H1 (cell line): ENCODE results near the gene TXNDC5. TPM values are rescaled to one million over a fixed set of nuclear protein-coding genes. Genes with fewer than 3 reads are reported as not detected.
"Not testable (repeated sequence)": the region's sequence is repeated elsewhere in the genome, so short reads cannot be mapped to it uniquely, and the experiment has no call there.

Experiments
- CTCF ChIA-PET: fragments of 300-600 bp; sonication (Branson Sonifier 250); formaldehyde crosslinking; loops from one replicate; lab custom pipeline; 2021; ENCODE audit not compliant: partially characterized antibody; lab: Charles Lee
- POLR2A ChIA-PET: fragments of 300-600 bp; sonication (Branson Sonifier 250); formaldehyde crosslinking; loops from one replicate; lab custom pipeline; 2021; ENCODE audit warnings: inconsistent platforms; ENCODE audit not compliant: partially characterized antibody; lab: Charles Lee
- DNase-seq, 2 experiments: peaks; one replicate each; pipeline versions ENCODE4 v3.0.0 to v3.0.0-alpha.2; 2010 to 2022; ENCODE audit warnings: low spot score in 2 of 2, low read depth in 1 of 2, mixed read lengths in 1 of 2
- FAIRE-seq: peaks from 2 replicates; lab custom pipeline; 2011; peaks lifted over from hg19 to GRCh38; lab: Jason Lieb, UNC
- H2AFZ ChIP-seq: 2 replicates; pipeline ENCODE4 v1.8.1; 2012; ENCODE audit warnings: low read length, inconsistent platforms
- H2AK5ac ChIP-seq: 2 replicates; pipeline ENCODE4 v1.6.1; 2013; ENCODE audit warnings: low read depth, low read length
- H2BK120ac ChIP-seq: replicated peaks from 2 replicates; pipeline ENCODE3; 2013; ENCODE audit warnings: low read depth, low read length, inconsistent platforms
- H2BK12ac ChIP-seq: 2 replicates; pipeline ENCODE4 v1.6.1; 2013; ENCODE audit warnings: low read depth, low read length
- H2BK15ac ChIP-seq: 2 replicates; pipeline ENCODE4 v1.6.1; 2013; ENCODE audit warnings: low read length
- H2BK20ac ChIP-seq: 2 replicates; pipeline ENCODE4 v1.6.1; 2013; ENCODE audit warnings: low read length
- H2BK5ac ChIP-seq: 2 replicates; pipeline ENCODE4 v1.6.1; 2013; ENCODE audit warnings: low read depth, low read length
- H3K14ac ChIP-seq: 2 replicates; pipeline ENCODE4 v1.6.1; 2013; ENCODE audit warnings: inconsistent platforms; ENCODE audit not compliant: insufficient read length
- H3K18ac ChIP-seq: 2 replicates; pipeline ENCODE4 v1.6.1; 2013; ENCODE audit warnings: low read length; ENCODE audit errors: extremely low read depth
- H3K23ac ChIP-seq: 2 replicates; pipeline ENCODE4 v1.6.1; 2013; ENCODE audit warnings: inconsistent platforms; ENCODE audit not compliant: insufficient read length
- H3K23me2 ChIP-seq: 2 replicates; pipeline ENCODE4 v1.6.1; 2013; ENCODE audit warnings: low read depth, low read length
- H3K27ac ChIP-seq: 2 replicates; pipeline ENCODE4 v1.6.1; 2011; ENCODE audit warnings: low read depth, low read length, inconsistent platforms
- H3K27me3 ChIP-seq, 4 experiments: replicated peaks in 1 of 4; 1 replicate in 1 of 4; 2 replicates in 3 of 4; pipeline versions ENCODE4 v1.6.1 to v1.8.1; 2011 to 2013; ENCODE audit warnings: low read length in 3 of 4, mild to moderate bottlenecking in 3 of 4, inconsistent platforms in 2 of 4, mixed read lengths in 2 of 4, moderate library complexity in 1 of 4; ENCODE audit not compliant: control insufficient read depth in 3 of 4, insufficient read depth in 3 of 4; ENCODE audit errors: extremely low read depth in 1 of 4
- H3K36me3 ChIP-seq, 4 experiments: 2 replicates each; pipeline versions ENCODE4 v1.6.1 to v1.8.1; 2011 to 2013; ENCODE audit warnings: mild to moderate bottlenecking in 4 of 4, low read length in 3 of 4, moderate library complexity in 2 of 4, control low read depth in 1 of 4, inconsistent platforms in 1 of 4; ENCODE audit not compliant: insufficient read depth in 4 of 4, control insufficient read depth in 2 of 4
- H3K4ac ChIP-seq: replicated peaks from 2 replicates; pipeline ENCODE3; 2013; ENCODE audit warnings: low read length, low read depth, mixed read lengths, inconsistent platforms; ENCODE audit not compliant: insufficient read length
- H3K4me1 ChIP-seq, 4 experiments: replicated peaks in 1 of 4; 1 replicate in 1 of 4; 2 replicates in 3 of 4; pipeline versions ENCODE4 v1.6.1 to v1.8.1; 2011 to 2013; ENCODE audit warnings: low read length in 3 of 4, inconsistent platforms in 2 of 4, mixed read lengths in 1 of 4; ENCODE audit not compliant: insufficient read depth in 4 of 4, control insufficient read depth in 3 of 4
- H3K4me2 ChIP-seq, 2 experiments: 2 replicates each; pipeline versions ENCODE4 v1.6.1 to v1.8.1; 2011 to 2013; ENCODE audit warnings: low read depth in 2 of 2, low read length in 2 of 2, control low read depth in 1 of 2, inconsistent platforms in 1 of 2, mild to moderate bottlenecking in 1 of 2; ENCODE audit not compliant: insufficient read depth in 1 of 2
- H3K4me3 ChIP-seq, 4 experiments: fragments of 200-600, 300-600 bp in 1 of 4; sonication (generic), shearing (Covaris generic), sonication (Bioruptor Twin) in 1 of 4; 2 replicates each; pipeline versions ENCODE4 v1.5.1 to v1.8.1; 2011 to 2016; ENCODE audit warnings: low read length in 4 of 4, low read depth in 3 of 4, control low read depth in 2 of 4, inconsistent platforms in 2 of 4, mild to moderate bottlenecking in 2 of 4, mixed read lengths in 1 of 4, moderate library complexity in 1 of 4; ENCODE audit not compliant: insufficient read depth in 2 of 4; ENCODE audit errors: extremely low read depth in 1 of 4
- H3K56ac ChIP-seq: replicated peaks from 2 replicates; pipeline ENCODE3; 2013; ENCODE audit warnings: low read depth, mild to moderate bottlenecking, mixed read lengths, low read length, inconsistent platforms; ENCODE audit not compliant: insufficient read length
- H3K79me1 ChIP-seq: 2 replicates; pipeline ENCODE4 v1.6.1; 2013; ENCODE audit warnings: low read depth, low read length, control low read depth
- H3K79me2 ChIP-seq, 2 experiments: 2 replicates each; pipeline versions ENCODE4 v1.6.1 to v1.8.1; 2012 to 2013; ENCODE audit warnings: low read length in 2 of 2, mild to moderate bottlenecking in 2 of 2, inconsistent platforms in 1 of 2; ENCODE audit not compliant: insufficient read depth in 2 of 2, control insufficient read depth in 1 of 2
- H3K9ac ChIP-seq, 4 experiments: replicated peaks in 1 of 4; 1 replicate in 1 of 4; 2 replicates in 3 of 4; pipeline versions ENCODE4 v1.6.1 to v1.8.1; 2011 to 2013; ENCODE audit warnings: low read depth in 3 of 4, low read length in 3 of 4, control low read depth in 2 of 4, mild to moderate bottlenecking in 2 of 4, moderate library complexity in 2 of 4, inconsistent platforms in 1 of 4; ENCODE audit errors: extremely low read depth in 1 of 4
- H3K9me3 ChIP-seq, 2 experiments: 2 replicates each; pipeline versions ENCODE4 v1.6.1 to v1.8.1; 2012 to 2013; ENCODE audit warnings: mild to moderate bottlenecking in 2 of 2, moderate library complexity in 2 of 2, control low read depth in 1 of 2, inconsistent platforms in 1 of 2, low read depth in 1 of 2, low read length in 1 of 2, mixed read lengths in 1 of 2; ENCODE audit not compliant: insufficient read depth in 2 of 2
- H4K20me1 ChIP-seq, 2 experiments: replicated peaks in 1 of 2; 2 replicates each; pipeline versions ENCODE3 to v1.8.1; 2011 to 2013; ENCODE audit warnings: inconsistent platforms in 2 of 2, low read length in 2 of 2, mild to moderate bottlenecking in 1 of 2; ENCODE audit not compliant: insufficient read depth in 2 of 2, control insufficient read depth in 1 of 2
- H4K5ac ChIP-seq: 2 replicates; pipeline ENCODE4 v1.6.1; 2013; ENCODE audit warnings: low read length, low read depth, mixed read lengths, inconsistent platforms; ENCODE audit not compliant: insufficient read length
- H4K8ac ChIP-seq: 2 replicates; pipeline ENCODE4 v1.8.0; 2013; ENCODE audit warnings: mild to moderate bottlenecking, moderate library complexity, low read length, inconsistent platforms; ENCODE audit not compliant: insufficient read depth; ENCODE audit errors: extremely low read depth
- H4K91ac ChIP-seq: replicated peaks from 2 replicates; pipeline ENCODE3; 2013; ENCODE audit warnings: low read length, mixed read lengths, inconsistent platforms; ENCODE audit not compliant: insufficient read length
- WGBS, 2 experiments: shearing (Covaris generic) in 1 of 2; methylation state at CpG; one replicate each; pipeline versions ENCODE4 v1.1.6 to v1.1.7; 2013 to 2015; ENCODE audit warnings: low lambda C conversion rate in 2 of 2, mixed read lengths in 2 of 2, inconsistent platforms in 1 of 2, low coverage in 1 of 2, missing lambda C conversion rate in 1 of 2; ENCODE audit not compliant: insufficient replicate concordance in 2 of 2, insufficient coverage in 1 of 2, insufficient read length in 1 of 2; ENCODE audit errors: extremely low coverage in 1 of 2, missing lambda C conversion rate in 1 of 2; 5-methylcytosine and 5-hydroxymethylcytosine counted together
- polyA plus RNA-seq, 7 experiments: library from polyadenylated mRNA; depleted of rRNA in 3 of 7; stranded (reverse) in 5 of 7; unstranded in 2 of 7; fragments of >200 nt in 5 of 7; fragments of 200-250 nt in 2 of 7; gene quantifications; 1 replicate in 5 of 7; 2 replicates in 1 of 7; 4 replicates in 1 of 7; pipeline versions ENCODE4 v1.2.1 to v1.2.3, GENCODE V29; 2011 to 2013; ENCODE audit warnings: missing spikeins in 2 of 7, mixed read lengths in 2 of 7
- total RNA-seq: library from RNA; stranded (reverse); fragmentation: NEBNext Ultra II Directional; extraction: Animal tissue kit (Norgen Biotek cat#: 25700); gene quantifications from 2 replicates; pipeline ENCODE4 v1.2.1, GENCODE V29; 2021

Gene TXNDC5
- total and polyA plus RNA-seq, 2 of the 8 experiments (the other 6 are each of a cell fraction or from before 2014, with no cell fraction given) = 114 to 172 TPM

- not testable (repeated sequence) for H2BK120ac ChIP-seq, H4K8ac ChIP-seq, H2AK5ac ChIP-seq, DNase-seq, H3K9me3 ChIP-seq, H2BK12ac ChIP-seq, H3K79me2 ChIP-seq, H2BK20ac ChIP-seq, H4K5ac ChIP-seq, H3K27ac ChIP-seq, H2AFZ ChIP-seq, H3K4me3 ChIP-seq, FAIRE-seq, H3K4me1 ChIP-seq, H3K23ac ChIP-seq, H3K27me3 ChIP-seq, H2BK5ac ChIP-seq, H3K14ac ChIP-seq, H3K4me2 ChIP-seq, H3K18ac ChIP-seq, H3K56ac ChIP-seq, H2BK15ac ChIP-seq, H4K91ac ChIP-seq, H3K79me1 ChIP-seq, H4K20me1 ChIP-seq, H3K4ac ChIP-seq, H3K9ac ChIP-seq, H3K23me2 ChIP-seq
- 91% methylated on average over 4 of the region's 4 CpGs; no CpG with 5 or more reads in 1 of the 2 experiments for WGBS, 2 experiments
- ChIA-PET POLR2A (interaction anchor here (1.2 kb wide), 1 partner anchor 18 kb away, joined by 3 read pairs; no protein-coding TSS in a partner anchor), CTCF (interaction anchor here (0.7 kb wide), 1 partner anchor 167 kb away, joined by 3 read pairs; no protein-coding TSS in a partner anchor)
- H3K36me3 ChIP-seq = peaks cover 30 to 80% (median 68%) of the 10 kb centered on the region in 4 experiments
Measured at GRCh38 chr6:7892367-7892766, 18.2 kb downstream of the TXNDC5 start.
